Choroid plexus epithelial cell (primary cell): ENCODE results near the gene SLC12A1.
A peak's percentile ranks its signal among the peaks of the same experiment; 100 is the strongest.

Experiments used
- DNase-seq: peaks from one replicate; pipeline ENCODE4 v3.0.0-alpha.2; 2010; ENCODE audit warnings: low read depth
- H3K4me3 ChIP-seq: 2 replicates; pipeline ENCODE4 v1.5.1; 2011; ENCODE audit warnings: low read depth, mild to moderate bottlenecking, control low read depth, low read length, moderate library complexity
- TF ChIP-seq, protein P1 (sequence below): conservative IDR thresholded peaks from 2 replicates; pipeline ENCODE4 v1.5.1; 2011; ENCODE audit warnings: low read depth, mild to moderate bottlenecking, control low read depth, inconsistent platforms, low read length, moderate library complexity

SLC12A1 gene

DNA sequence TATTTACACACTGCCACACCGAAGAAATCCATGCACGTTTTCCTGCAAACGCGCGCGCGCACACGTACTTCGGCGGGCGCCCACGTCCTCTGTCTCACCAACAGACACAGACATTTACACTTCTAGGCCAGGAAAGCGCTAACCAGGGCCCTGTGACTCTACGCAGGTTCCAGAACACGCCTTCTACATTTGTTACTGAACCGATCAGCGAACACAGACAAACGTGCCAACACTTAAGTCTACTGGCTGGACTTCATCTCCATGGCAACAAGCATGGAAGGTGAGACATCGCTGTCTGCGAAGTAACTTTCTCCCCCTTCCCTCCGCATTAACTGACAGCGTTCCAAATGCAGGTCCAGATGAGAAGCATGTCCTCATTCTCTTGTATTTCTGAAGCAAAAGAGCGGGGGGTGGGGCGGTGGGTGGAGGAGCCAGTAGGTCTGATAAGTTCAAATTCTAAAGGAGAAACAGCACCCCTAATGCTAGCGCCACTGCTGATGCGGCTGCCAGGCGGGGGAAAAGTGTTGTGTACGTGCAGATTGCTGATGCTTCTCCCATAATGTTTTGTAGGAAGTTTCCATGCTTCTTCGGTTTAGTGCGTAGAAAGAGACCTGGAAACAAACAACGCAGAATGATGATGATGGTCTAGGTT, 14.4 kb upstream of the SLC12A1 start, which contains the start of gene CTXN2:
TSS of gene CTXN2 (plus strand) at position 92 of the 652 bp plus-strand sequence. CDS start 9,636 bp downstream, outside the sequence.
- peak; percentile 16 for DNase-seq
- H3K4me3 ChIP-seq = peak within 1 kb of the TSS; percentile 8
- TF ChIP-seq, protein P1, sequence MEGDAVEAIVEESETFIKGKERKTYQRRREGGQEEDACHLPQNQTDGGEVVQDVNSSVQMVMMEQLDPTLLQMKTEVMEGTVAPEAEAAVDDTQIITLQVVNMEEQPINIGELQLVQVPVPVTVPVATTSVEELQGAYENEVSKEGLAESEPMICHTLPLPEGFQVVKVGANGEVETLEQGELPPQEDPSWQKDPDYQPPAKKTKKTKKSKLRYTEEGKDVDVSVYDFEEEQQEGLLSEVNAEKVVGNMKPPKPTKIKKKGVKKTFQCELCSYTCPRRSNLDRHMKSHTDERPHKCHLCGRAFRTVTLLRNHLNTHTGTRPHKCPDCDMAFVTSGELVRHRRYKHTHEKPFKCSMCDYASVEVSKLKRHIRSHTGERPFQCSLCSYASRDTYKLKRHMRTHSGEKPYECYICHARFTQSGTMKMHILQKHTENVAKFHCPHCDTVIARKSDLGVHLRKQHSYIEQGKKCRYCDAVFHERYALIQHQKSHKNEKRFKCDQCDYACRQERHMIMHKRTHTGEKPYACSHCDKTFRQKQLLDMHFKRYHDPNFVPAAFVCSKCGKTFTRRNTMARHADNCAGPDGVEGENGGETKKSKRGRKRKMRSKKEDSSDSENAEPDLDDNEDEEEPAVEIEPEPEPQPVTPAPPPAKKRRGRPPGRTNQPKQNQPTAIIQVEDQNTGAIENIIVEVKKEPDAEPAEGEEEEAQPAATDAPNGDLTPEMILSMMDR = no peak

DNA sequence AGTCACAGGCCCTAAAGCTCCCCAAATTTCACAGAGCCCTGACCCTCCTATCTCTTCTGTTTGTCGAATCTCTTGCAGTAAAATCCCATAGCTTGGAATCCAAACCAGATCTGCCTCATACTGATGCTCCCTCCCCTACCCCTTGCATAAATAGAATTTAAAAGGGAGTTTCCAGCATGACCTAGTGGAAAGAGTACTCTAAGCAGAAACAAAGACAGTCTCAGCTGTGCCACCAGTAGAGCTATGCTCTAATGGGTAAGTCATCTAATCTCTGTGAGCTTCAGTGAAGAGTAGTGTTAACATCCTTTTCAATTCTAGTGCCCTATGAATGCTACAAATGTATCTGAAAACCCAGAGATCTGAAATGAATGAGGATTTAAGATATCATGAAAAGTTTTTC, 4.0 kb upstream of the SLC12A1 start:
- TF ChIP-seq, protein P1 = no peak
- H3K4me3 ChIP-seq = no peak overlapping the region
- no peak for DNase-seq

DNA sequence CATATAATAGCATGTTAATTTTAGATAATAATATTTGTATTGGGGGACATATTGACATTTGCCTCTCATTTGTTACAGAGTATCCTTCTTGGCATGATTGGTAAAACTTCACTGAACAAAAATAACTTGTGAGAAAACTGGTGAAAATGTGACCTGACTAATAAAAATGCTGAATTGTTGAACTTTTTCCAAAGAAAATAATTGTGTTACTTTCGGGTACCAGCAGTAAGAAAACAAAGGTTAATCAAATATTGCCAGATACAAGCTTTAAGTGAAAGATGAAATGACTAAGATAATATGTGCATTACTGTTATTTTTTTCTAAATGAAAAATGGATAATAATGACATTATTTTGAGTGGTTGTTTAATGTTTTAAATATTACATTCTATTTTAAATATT, 15.2 kb downstream of the SLC12A1 start:
- TF ChIP-seq, protein P1 = no peak
- DNase-seq = peak; percentile 4
- H3K4me3 ChIP-seq = no peak overlapping the region

DNA sequence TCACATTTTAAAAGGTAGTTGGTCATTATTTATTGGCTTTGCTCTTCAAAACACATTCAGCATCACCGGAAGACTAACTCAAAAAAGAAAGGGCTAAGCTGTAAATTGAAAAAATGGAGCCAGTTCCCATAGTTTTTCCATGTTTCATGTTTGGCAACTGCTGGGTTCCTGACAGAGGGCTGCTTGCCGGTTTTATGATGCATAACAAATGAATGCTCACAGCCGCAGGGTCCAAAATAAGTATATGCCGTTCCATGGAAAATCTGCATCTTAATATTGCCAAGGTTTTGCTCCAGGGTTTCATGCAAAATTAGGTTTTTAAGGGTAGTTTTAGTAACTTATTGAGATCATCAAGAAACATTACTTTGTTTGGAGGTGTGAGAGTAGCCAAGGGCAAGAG, 15.8 kb downstream of the SLC12A1 start:
- no peak for DNase-seq
- H3K4me3 ChIP-seq = no peak overlapping the region
- TF ChIP-seq, protein P1 = no peak

DNA sequence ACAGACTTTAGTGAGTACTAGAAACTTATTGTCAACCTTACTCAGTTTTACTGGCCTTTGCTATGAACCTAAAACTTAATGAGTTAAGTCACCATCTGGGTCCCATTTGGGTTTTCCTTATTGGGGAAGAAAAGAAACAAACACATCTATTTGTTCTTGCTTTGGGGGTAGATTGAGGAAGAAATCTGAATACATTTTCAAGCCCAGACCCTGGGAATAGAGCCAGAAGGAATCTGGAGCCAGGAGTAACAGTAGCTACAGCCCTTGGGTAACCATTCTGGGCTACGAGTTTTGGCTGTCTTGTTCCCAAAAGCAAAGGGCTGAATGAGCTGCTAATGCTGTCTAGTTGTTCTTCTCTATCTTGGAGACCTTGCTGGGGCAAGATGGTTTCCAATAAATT, 16.5 kb downstream of the SLC12A1 start:
- no peak overlapping the region for H3K4me3 ChIP-seq
- no peak for DNase-seq
- TF ChIP-seq, protein P1 = no peak

DNA sequence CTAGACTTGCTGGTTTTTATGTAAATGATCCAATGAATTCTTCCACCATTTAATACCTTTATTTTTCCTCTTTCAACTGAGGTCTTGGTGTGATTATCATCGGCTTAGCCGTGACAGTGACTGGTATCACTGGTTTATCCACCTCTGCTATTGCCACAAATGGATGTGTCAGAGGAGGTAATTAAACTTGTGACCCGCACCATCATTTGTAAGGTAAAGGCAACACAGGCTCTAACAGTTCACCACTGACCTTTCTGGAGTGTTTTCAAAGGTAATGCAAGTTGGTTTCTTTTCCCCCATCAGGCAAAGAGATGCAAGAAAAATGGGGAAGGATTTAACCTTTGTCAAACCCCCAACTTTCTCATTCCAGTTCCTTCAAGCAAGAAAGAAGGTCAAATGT, 19.7 kb downstream of the SLC12A1 start:
- TF ChIP-seq, protein P1 = no peak
- no peak for DNase-seq
- no peak overlapping the region for H3K4me3 ChIP-seq

DNA sequence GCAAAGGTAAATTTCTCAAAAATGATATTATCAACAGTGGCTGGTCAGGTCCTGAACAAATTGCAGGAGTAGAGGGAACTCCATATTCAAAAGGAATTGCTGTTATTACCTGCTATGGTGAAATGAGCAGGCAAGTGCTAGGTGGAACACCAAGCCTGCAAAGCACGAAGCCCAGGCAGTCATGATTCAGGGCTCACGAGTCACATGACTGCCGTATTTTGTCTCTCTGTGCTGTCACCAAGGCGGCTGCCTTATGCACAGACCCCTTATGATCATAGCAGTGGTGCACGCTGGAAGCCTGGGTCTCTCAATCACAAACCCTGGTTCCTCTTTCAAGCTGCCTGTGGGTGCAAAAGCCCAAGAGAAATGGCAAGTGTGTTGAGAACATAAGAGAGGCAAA, 24.4 kb downstream of the SLC12A1 start:
- H3K4me3 ChIP-seq = no peak overlapping the region
- DNase-seq = no peak
- TF ChIP-seq, protein P1 = no peak
